SU-DHL-6 (cell line): ENCODE results near the gene RNF126.
A peak's percentile ranks its signal among the peaks of the same experiment; 100 is the strongest.
"Not testable (repeated sequence)": the region's sequence is repeated elsewhere in the genome, so short reads cannot be mapped to it uniquely, and the experiment has no call there.

ENCODE experiments used
- H2AFZ ChIP-seq: fragments of 200-600 bp; sonication (generic); 2 replicates; pipeline ENCODE4 v1.6.1; 2014; ENCODE audit warnings: low read depth, mild to moderate bottlenecking, moderate library complexity, mixed read lengths, antibody characterized with exemption, low read length; ENCODE audit not compliant: severe bottlenecking
- H3F3A ChIP-seq: fragments of 200-600 bp; shearing (Covaris generic); 2 replicates; pipeline ENCODE4 v1.6.0; 2016; ENCODE audit warnings: antibody characterized with exemption, mild to moderate bottlenecking; ENCODE audit not compliant: insufficient read depth
- H3K27ac ChIP-seq: fragments of 200-600 bp; sonication (generic); 2 replicates; pipeline ENCODE4 v1.5.1; 2016; ENCODE audit warnings: low read depth, mild to moderate bottlenecking, low read length, moderate library complexity, mixed read lengths
- H3K27me3 ChIP-seq: fragments of 200-600 bp; sonication (generic), shearing (Covaris generic); 2 replicates; pipeline ENCODE4 v1.6.0; 2014; ENCODE audit warnings: mild to moderate bottlenecking, low read length
- H3K36me3 ChIP-seq: fragments of 200-600 bp; sonication (generic); 2 replicates; pipeline ENCODE4 v1.6.1; 2014; ENCODE audit warnings: mild to moderate bottlenecking, low read length, mixed read lengths
- H3K4me2 ChIP-seq: fragments of 300-600, 200-600 bp; shearing (Covaris generic), sonication (generic); 2 replicates; pipeline ENCODE4 v1.6.0; 2014; ENCODE audit warnings: low read length, low read depth, mild to moderate bottlenecking; ENCODE audit not compliant: poor library complexity, severe bottlenecking
- H3K4me3 ChIP-seq: fragments of 200-600 bp; sonication (generic); 2 replicates; pipeline ENCODE4 v1.5.1; 2014; ENCODE audit warnings: antibody characterized with exemption, low read length, mild to moderate bottlenecking, mixed read lengths; ENCODE audit not compliant: insufficient read depth, poor library complexity, severe bottlenecking
- H3K79me2 ChIP-seq: fragments of 200-600 bp; sonication (generic); 2 replicates; pipeline ENCODE4 v1.6.1; 2014; ENCODE audit warnings: mild to moderate bottlenecking, low read length, moderate library complexity; ENCODE audit not compliant: insufficient read depth
- H3K9ac ChIP-seq: fragments of 200-600 bp; sonication (generic); 2 replicates; pipeline ENCODE4 v1.7.0; 2014; ENCODE audit warnings: mild to moderate bottlenecking, low read length
- H3K9me2 ChIP-seq: fragments of 200-600 bp; sonication (generic); replicated peaks from 2 replicates; pipeline ENCODE4 v1.6.1; 2014; ENCODE audit warnings: low read length; ENCODE audit not compliant: insufficient read depth
- H3K9me3 ChIP-seq: fragments of 200-600 bp; sonication (generic); 2 replicates; pipeline ENCODE4 v1.6.1; 2014; ENCODE audit warnings: low read length, mixed read lengths; ENCODE audit not compliant: insufficient read depth
- H4K20me1 ChIP-seq: fragments of 200-600 bp; sonication (generic); 2 replicates; pipeline ENCODE4 v1.6.1; 2014; ENCODE audit warnings: low read depth, mild to moderate bottlenecking, antibody characterized with exemption, low read length, moderate library complexity, mixed read lengths
- CTCF ChIP-seq: fragments of 200-600 bp; sonication (generic); IDR thresholded peaks from one replicate; pipeline ENCODE4 v1.5.1; 2017; ENCODE audit warnings: antibody characterized with exemption, mild to moderate bottlenecking, low read length, moderate library complexity; ENCODE audit not compliant: insufficient read depth, poor library complexity, severe bottlenecking
- EZH2phosphoT487 ChIP-seq: fragments of 200-600 bp; sonication (generic), shearing (Covaris generic); conservative IDR thresholded peaks from 2 replicates; pipeline ENCODE4 v1.6.1; 2018; ENCODE audit warnings: mild to moderate bottlenecking, antibody characterized with exemption, low read length, moderate library complexity, mixed read lengths

The RNF126 gene

GRCh38 chr19:628168-628567 is 34.8 kb downstream of the RNF126 start:
- Histone ChIP-seq H3K4me2 (no peak overlapping the region), H4K20me1 (no peaks in the 10 kb centered on the region), H2AFZ (no peak overlapping the region), H3K9me3 (no peaks in the 10 kb centered on the region), H3K36me3 (peaks cover 2% of the 10 kb centered on the region; the same call in 1 of the 2 replicates), H3K9ac (no peak overlapping the region), H3K4me3 (no peak overlapping the region), H3K27me3 (no peaks in the 10 kb centered on the region), H3K27ac (no peak overlapping the region), H3K9me2 (no peaks in the 10 kb centered on the region), H3F3A (no peaks in the 10 kb centered on the region), H3K79me2 (peaks cover 17% of the 10 kb centered on the region; the same call in 1 of the 2 replicates)
- TF ChIP-seq EZH2phosphoT487 (no peak), CTCF (peak; percentile 14)

DNA sequence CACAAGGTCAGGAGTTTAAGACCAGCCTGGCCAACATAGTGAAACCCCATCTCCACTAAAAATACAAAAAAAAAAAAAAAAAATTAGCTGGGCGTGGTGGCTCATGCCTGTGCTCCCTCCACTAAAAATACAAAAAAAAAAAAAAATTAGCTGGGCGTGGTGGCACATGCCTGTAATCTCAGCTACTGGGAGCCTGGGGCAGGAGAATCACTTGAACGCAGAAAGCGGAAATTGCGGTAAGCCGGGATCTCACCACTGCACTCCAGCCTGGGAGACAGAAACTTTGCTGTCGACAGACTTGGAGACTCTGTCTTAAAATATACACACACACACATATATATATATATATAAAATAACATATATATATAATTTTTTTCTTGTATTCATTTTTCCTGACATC is 36.4 kb downstream of the RNF126 start:
- not testable (repeated sequence) for H3K79me2 ChIP-seq, H2AFZ ChIP-seq, H3F3A ChIP-seq, H4K20me1 ChIP-seq, H3K27ac ChIP-seq, H3K9me2 ChIP-seq, H3K4me3 ChIP-seq, H3K36me3 ChIP-seq, H3K9ac ChIP-seq, H3K4me2 ChIP-seq, H3K9me3 ChIP-seq, H3K27me3 ChIP-seq

DNA sequence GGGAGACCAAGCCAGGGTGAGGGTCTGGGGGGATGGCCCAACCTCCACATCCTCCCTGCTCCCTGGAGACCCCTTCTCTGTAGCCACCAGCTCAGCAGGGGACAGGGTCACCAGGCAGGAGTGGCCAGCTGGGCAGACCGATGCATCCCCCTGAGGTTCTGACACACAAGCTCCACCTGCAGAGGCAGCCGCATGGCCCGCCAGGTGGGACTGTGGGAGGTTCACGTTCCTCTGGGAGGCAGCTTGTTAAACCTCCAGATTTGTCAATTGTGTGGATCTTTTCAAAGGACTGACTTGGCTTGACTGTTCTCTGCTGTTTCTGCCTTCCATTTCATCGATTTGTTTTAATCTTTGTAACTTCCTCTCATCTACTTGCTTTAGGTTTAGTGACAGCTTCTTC is 37.8 kb downstream of the RNF126 start:
- H3K36me3 ChIP-seq, result peaks cover 2% of the 10 kb centered on the region; the same call in 1 of the 2 replicates
- no peaks in the 10 kb centered on the region for H3F3A ChIP-seq
- no peaks in the 10 kb centered on the region for H3K27me3 ChIP-seq
- no peak overlapping the region for H3K9ac ChIP-seq
- H4K20me1 ChIP-seq, result no peaks in the 10 kb centered on the region
- no peaks in the 10 kb centered on the region for H3K9me3 ChIP-seq
- H3K4me2 ChIP-seq, result no peak overlapping the region
- no peak overlapping the region for H3K27ac ChIP-seq
- no peak overlapping the region for H3K4me3 ChIP-seq
- no peaks in the 10 kb centered on the region for H3K9me2 ChIP-seq
- TF ChIP-seq EZH2phosphoT487 (no peak), CTCF (no peak)
- no peak overlapping the region for H2AFZ ChIP-seq
- no peaks in the 10 kb centered on the region for H3K79me2 ChIP-seq

DNA sequence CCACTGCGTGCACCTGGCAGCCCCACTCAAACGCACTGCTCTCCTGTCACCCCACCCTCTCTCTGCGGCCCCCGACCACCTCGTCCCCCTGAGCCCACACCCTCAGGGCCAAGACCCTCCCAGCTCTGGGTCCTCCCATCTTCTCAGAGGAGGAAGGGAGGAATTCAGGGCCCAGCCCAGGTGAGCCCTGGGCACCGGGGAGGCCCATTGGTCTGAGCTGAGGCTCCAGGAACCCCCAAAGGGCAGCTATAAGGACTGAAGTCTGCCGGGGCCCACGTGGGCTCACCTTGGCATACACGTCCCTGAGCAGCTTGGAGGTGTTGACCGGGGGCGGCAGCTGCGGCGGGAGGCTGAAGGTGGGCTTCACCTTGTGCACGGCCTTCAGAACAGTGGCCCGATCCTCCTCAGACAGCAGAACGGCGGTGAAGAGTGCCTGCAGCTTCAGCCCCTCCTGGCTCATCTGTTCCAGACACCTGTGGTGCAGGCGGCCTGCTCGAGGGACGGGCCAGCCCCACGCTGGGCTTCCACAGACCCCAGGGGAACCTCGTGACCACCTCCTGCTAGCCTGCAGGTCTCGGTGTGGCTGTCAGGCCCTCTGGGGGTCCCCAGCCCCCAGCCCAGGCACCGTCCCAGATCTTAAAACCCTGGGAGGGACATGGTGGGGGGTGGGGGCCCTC is 38.4 kb downstream of the RNF126 start:
- Histone ChIP-seq H4K20me1 (no peaks in the 10 kb centered on the region), H3F3A (no peaks in the 10 kb centered on the region), H3K9me2 (no peaks in the 10 kb centered on the region), H3K79me2 (no peaks in the 10 kb centered on the region), H3K27me3 (no peaks in the 10 kb centered on the region), H2AFZ (no peak overlapping the region), H3K4me2 (no peak overlapping the region), H3K27ac (no peak overlapping the region), H3K36me3 (peaks cover 2% of the 10 kb centered on the region; the same call in 1 of the 2 replicates), H3K9ac (no peak overlapping the region), H3K9me3 (no peaks in the 10 kb centered on the region), H3K4me3 (no peak overlapping the region)
- no peak for TF ChIP-seq EZH2phosphoT487
- no peak for TF ChIP-seq CTCF
